Epithelial cell of esophagus (primary cell): ENCODE results near the gene COL18A1.

Source experiments
- DNase-seq: peaks from one replicate; pipeline ENCODE4 v3.0.0; 2010; ENCODE audit warnings: low read depth
- H3K4me3 ChIP-seq: 2 replicates; pipeline ENCODE4 v1.5.1; 2011; ENCODE audit warnings: mild to moderate bottlenecking, low read length, control low read depth
- TF ChIP-seq, protein P1 (sequence below): IDR thresholded peaks from 2 replicates; pipeline ENCODE4 v1.5.1; 2011; ENCODE audit warnings: low read depth, mild to moderate bottlenecking, low read length, control low read depth, inconsistent platforms; ENCODE audit not compliant: insufficient read depth; ENCODE audit errors: missing control alignments

COL18A1 gene

DNA sequence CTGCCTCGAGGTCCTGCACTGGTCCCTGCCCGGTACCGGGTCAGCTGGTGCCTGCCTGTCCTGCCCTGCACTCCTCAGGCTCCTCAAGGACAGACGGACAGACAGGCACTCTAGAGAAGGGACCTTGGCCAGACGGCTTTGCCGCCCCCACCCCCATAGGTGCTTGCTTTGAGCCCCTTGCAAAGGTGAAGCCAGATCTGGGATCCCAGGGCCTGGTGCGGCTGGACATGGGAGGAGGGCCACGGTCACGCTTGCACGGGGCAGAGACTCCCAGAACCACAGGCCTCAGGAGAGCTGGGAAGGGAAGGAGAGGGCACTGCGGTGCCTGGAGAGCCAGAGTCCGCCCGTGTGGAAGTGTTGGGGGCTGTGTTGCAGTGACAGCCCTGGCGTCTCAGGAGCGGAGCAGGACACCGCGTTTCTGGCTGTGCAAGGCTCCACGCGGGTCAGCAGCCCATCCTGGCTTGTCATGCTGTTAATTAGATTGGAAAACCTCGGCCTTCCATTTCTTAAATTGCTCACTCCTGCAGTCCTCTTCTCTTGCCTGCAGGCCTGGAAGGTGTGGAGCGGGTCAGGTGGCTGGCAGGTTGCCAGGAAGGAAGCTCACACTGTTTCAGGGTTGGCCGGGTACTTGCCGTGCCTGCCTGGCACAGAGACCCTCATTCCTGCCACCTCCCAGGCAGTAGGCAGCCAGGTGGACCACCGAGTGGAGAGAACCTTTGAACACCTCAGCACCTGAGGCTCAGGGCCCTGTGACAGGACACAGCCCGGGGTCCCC, 16.3 kb downstream of the COL18A1 start:
- no peak overlapping the region for H3K4me3 ChIP-seq
- TF ChIP-seq, protein P1, sequence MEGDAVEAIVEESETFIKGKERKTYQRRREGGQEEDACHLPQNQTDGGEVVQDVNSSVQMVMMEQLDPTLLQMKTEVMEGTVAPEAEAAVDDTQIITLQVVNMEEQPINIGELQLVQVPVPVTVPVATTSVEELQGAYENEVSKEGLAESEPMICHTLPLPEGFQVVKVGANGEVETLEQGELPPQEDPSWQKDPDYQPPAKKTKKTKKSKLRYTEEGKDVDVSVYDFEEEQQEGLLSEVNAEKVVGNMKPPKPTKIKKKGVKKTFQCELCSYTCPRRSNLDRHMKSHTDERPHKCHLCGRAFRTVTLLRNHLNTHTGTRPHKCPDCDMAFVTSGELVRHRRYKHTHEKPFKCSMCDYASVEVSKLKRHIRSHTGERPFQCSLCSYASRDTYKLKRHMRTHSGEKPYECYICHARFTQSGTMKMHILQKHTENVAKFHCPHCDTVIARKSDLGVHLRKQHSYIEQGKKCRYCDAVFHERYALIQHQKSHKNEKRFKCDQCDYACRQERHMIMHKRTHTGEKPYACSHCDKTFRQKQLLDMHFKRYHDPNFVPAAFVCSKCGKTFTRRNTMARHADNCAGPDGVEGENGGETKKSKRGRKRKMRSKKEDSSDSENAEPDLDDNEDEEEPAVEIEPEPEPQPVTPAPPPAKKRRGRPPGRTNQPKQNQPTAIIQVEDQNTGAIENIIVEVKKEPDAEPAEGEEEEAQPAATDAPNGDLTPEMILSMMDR: no peak
- DNase-seq: peak; percentile 73

DNA sequence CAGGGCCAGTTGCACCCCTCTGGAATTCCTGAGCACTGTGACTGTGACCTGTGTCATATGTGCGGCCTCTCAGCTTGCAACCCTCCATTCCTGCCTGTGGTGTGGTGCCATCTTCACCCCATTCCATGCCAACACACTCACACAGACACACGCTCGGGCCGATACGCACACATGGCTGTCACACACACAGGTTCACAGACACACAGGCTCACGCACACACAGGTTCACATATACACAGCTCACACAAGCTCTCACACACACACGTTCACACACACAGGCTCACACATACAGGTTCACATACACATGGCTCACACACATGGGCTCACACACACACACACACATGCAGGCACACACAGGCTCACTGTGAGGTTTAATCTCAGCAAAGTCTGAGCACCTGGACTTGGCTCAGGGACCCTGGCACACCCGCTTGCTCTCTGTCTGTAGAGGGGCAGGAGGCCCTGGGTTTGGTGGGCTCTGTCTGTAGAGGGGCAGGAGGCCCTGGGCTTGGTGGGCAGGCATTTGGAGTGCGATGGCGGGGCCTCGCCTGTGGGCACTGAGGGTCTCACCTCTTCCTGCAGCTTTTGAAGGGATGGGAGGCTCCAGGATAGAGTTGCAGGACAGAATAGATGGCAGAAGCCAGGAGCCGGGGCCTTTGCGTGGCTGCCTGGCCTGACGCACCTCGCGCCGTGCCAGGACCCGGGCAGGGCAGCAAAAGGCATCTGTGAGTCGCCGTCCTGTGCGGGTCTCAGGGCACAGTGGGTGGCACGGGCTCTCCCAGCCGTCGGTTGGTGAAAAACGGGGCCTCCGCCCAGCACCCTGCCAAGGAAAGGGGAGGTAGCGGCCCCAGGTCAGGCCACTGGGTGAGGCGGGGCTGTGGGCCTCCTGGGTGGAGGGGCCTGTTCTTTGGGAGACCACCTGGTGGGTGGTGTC, 17.1 kb downstream of the COL18A1 start:
- DNase-seq: no peak
- TF ChIP-seq, protein P1: no peak

DNA sequence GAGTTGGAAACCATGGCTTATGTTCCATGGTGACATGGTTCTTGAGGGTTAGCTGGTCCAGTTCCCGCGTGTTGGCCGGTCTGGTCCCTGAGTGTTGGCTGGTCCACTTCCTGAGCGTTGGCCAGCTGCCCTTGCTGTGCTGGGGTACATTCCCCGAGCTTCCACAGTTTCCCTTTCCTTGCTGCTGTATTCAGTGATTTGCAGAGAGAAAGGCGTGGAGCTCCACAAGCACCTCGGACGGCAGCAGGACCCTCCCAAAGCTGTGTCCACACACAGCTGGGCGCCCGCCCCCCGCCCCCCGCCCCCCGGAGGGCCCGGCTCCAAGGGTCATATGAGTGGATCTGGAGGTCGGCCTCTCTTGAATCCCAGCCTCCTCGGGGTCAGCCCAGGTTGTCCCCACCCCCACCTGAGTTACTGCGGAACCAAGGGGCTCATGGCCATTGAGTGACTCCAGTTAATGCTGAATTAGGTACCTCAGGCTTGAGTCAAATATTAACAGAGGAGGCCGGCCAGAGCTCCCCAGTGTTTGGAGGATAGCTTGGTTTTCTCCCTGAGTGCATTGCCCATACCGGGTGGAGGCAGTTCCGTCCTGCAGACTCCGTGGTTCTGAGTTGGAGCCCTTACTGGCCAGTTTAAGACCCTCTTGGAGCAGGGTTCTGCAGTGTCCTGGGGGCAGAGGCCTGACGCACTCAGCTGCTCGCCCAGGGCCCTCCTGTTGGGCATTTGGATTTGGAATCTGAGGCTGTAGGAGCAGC, 18.4 kb downstream of the COL18A1 start:
- DNase-seq: no peak
- TF ChIP-seq, protein P1: no peak
- H3K4me3 ChIP-seq: no peak overlapping the region

More for the DNA sequence above, 17.1 kb downstream of the COL18A1 start:
- no peak overlapping the region for H3K4me3 ChIP-seq

DNA sequence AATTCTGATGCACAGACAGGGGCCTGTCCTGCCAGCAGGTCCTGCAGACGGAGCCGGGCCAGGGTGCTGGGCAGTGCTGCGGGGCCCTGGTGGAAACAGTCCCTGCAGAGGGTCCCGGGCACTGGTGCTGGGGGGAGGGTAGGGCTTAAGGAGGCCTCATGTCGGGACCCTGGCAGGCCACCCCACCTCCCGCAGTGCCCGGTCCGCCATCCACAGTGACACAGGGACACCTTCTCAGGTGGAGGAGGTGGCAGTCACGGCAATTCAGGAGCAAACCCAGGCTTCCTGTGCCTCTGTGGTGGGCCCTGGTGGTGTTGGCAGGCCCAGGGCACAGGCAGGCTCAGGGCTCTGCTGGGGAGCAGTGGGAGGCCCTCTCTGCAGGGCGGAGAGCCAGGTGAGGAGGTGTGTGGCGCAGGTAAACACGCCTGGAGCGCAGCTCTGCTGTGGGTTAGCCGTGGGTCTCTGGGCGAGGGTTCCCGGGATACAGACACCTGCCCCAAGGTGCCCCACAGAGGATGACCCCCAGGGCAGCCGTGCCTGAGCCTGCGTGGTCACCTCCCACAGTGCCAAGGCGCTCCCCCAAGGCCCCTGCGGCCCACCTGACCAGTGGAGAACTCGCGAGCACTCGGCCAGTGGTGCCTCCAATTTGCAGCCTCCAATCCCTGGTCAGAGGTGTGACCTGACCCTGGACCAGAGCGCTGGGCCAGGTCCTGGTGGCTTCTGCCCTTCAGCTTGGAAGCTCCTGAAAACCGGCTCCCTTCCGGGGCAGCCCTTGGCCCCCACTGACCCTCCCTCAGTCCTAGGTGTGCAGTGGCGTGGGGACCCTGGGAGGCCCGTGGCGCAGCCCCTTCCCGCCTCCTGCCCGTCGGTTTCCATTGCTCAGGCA, 19.2 kb downstream of the COL18A1 start:
- TF ChIP-seq, protein P1: no peak
- no peak for DNase-seq
- H3K4me3 ChIP-seq: no peak overlapping the region

DNA sequence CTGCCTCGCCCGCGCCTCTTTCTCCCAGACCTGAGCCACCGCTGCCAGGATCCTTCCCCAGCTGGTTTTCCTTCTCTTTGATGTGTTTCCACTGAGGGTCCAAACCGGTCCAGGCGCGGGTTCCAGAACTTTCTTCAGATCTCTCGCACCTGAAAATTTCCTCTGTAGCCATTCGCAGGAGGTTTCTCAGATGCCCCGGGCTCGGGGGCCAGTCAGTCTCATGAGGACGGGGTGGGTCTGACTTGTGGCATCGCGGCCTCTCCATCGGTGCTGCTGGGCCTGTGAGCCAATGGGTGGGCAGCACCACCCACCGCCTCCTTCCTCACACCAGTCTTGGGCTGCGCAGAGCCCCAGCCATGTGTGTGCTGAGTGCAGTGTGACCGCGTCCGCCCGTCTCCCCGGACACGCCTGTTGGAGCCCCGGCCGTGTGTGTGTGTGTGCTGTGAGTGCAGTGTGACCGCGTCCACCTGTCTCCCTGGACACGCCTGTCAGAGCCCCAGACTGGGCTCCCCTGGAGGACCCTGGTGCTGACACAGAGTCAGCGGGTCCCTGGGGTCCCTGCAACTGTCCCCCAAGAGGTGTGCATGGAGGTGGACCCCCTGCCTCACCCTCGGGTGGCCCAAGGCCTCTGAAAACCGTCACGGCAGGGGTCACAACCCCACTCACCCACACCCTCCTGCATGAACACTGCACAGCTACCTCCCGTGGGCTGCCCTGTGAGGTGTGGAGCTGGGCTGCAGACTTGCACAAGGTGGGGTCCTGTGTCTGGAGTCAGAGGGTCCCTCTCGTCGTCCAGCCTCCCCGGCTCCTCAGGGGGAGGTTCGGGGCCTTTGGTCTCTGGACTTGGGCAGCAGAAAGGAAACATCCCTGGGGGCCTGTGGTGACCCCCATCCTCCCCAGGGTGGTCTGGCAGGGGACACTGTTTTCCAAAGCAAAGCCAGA, 20.2 kb downstream of the COL18A1 start:
- H3K4me3 ChIP-seq: no peak overlapping the region
- TF ChIP-seq, protein P1: no peak
- no peak for DNase-seq
